Neural cell (in vitro differentiated cells): Measurements from ENCODE around the gene MGAT5.

Experiments
- EP300 ChIP-seq: fragments of 450-650 bp; conservative IDR thresholded peaks from 2 replicates; pipeline ENCODE4 v1.6.1; 2014; ENCODE audit warnings: antibody characterized with exemption, mild to moderate bottlenecking, moderate library complexity; ENCODE audit not compliant: poor library complexity, severe bottlenecking
- EZH2 ChIP-seq: fragments of 200-600, 300-800 bp; shearing (Covaris generic), sonication (generic); IDR thresholded peaks from 2 replicates; pipeline ENCODE4 v1.6.1; 2014; ENCODE audit warnings: antibody characterized with exemption, low read length, borderline replicate concordance, mild to moderate bottlenecking; ENCODE audit not compliant: insufficient read depth, poor library complexity, severe bottlenecking
- POLR2AphosphoS5 ChIP-seq: IDR thresholded peaks from 2 replicates; pipeline ENCODE4 v1.6.1; 2012
- RAD21 ChIP-seq: fragments of 450-650 bp; conservative IDR thresholded peaks from 2 replicates; pipeline ENCODE4 v1.6.1; 2014; ENCODE audit warnings: antibody characterized with exemption, mild to moderate bottlenecking, moderate library complexity
- SMC3 ChIP-seq: fragments of 450-650 bp; conservative IDR thresholded peaks from 2 replicates; pipeline ENCODE4 v1.6.1; 2014; ENCODE audit warnings: antibody characterized with exemption, mild to moderate bottlenecking, moderate library complexity; ENCODE audit not compliant: poor library complexity
- TAF1 ChIP-seq: IDR thresholded peaks from 2 replicates; pipeline ENCODE4 v1.6.1; 2012; ENCODE audit warnings: low read depth
- TF ChIP-seq, protein P1 (sequence below): fragments of 450-650 bp; IDR thresholded peaks from 2 replicates; pipeline ENCODE4 v1.5.1; 2014; ENCODE audit warnings: antibody characterized with exemption, mild to moderate bottlenecking, moderate library complexity; ENCODE audit not compliant: poor library complexity, severe bottlenecking
- TF ChIP-seq, protein P2 (sequence below): IDR thresholded peaks from 2 replicates; pipeline ENCODE4 v1.6.1; 2012; ENCODE audit warnings: borderline replicate concordance

DNA sequence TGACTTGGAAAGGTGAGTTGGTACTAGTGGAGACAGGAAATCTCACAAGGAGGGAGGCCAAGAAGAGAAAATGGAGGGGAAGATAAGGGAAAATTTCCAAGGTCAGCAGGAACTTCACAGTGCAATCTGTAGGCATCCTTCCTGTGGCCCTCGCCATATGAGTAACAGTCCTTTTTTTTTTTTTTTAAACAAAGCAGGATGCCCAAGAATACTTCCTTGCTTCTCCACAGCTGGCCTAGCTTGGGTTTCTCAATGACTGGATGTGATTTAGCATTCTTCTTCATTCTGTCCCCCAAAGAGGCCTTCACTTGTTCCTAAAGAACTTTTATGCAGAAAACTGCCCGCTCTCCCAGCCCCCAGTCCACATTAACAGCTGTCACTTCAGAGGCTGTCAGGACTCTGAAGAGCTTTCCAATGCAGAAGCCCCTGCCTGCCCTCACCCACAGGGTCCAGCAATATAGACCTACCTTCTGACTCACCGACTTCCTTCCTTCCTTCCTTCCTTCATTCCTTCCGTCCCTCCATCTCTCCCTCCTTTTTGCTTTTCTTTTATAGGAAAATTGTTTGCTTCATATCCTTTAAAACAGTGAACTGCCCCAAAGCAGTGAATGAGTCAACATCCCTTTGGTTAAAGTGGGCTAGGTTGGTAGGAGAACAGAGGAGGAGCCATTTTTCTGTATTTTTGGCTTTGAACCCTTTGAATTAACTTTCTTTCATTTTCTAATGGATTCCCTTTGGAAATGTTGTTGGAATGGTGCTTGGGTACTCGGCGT lies 172.0 kb downstream of the MGAT5 start:
- TF ChIP-seq, protein P1, sequence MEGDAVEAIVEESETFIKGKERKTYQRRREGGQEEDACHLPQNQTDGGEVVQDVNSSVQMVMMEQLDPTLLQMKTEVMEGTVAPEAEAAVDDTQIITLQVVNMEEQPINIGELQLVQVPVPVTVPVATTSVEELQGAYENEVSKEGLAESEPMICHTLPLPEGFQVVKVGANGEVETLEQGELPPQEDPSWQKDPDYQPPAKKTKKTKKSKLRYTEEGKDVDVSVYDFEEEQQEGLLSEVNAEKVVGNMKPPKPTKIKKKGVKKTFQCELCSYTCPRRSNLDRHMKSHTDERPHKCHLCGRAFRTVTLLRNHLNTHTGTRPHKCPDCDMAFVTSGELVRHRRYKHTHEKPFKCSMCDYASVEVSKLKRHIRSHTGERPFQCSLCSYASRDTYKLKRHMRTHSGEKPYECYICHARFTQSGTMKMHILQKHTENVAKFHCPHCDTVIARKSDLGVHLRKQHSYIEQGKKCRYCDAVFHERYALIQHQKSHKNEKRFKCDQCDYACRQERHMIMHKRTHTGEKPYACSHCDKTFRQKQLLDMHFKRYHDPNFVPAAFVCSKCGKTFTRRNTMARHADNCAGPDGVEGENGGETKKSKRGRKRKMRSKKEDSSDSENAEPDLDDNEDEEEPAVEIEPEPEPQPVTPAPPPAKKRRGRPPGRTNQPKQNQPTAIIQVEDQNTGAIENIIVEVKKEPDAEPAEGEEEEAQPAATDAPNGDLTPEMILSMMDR: no peak
- TF ChIP-seq, protein P2, sequence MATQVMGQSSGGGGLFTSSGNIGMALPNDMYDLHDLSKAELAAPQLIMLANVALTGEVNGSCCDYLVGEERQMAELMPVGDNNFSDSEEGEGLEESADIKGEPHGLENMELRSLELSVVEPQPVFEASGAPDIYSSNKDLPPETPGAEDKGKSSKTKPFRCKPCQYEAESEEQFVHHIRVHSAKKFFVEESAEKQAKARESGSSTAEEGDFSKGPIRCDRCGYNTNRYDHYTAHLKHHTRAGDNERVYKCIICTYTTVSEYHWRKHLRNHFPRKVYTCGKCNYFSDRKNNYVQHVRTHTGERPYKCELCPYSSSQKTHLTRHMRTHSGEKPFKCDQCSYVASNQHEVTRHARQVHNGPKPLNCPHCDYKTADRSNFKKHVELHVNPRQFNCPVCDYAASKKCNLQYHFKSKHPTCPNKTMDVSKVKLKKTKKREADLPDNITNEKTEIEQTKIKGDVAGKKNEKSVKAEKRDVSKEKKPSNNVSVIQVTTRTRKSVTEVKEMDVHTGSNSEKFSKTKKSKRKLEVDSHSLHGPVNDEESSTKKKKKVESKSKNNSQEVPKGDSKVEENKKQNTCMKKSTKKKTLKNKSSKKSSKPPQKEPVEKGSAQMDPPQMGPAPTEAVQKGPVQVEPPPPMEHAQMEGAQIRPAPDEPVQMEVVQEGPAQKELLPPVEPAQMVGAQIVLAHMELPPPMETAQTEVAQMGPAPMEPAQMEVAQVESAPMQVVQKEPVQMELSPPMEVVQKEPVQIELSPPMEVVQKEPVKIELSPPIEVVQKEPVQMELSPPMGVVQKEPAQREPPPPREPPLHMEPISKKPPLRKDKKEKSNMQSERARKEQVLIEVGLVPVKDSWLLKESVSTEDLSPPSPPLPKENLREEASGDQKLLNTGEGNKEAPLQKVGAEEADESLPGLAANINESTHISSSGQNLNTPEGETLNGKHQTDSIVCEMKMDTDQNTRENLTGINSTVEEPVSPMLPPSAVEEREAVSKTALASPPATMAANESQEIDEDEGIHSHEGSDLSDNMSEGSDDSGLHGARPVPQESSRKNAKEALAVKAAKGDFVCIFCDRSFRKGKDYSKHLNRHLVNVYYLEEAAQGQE: no peak
- TF ChIP-seq POLR2AphosphoS5 (no peak), TAF1 (no peak), EZH2 (no peak), EP300 (no peak), RAD21 (no peak), SMC3 (no peak)
